AG20443 (cell line): ENCODE data around the gene PRG3.
"Not testable (repeated sequence)": the region's sequence is repeated elsewhere in the genome, so short reads cannot be mapped to it uniquely, and the experiment has no call there.

Experiments
- DNase-seq: peaks from one replicate; pipeline ENCODE4 v3.0.0; 2012; ENCODE audit warnings: low spot score, mixed read lengths

The PRG3 gene

DNA sequence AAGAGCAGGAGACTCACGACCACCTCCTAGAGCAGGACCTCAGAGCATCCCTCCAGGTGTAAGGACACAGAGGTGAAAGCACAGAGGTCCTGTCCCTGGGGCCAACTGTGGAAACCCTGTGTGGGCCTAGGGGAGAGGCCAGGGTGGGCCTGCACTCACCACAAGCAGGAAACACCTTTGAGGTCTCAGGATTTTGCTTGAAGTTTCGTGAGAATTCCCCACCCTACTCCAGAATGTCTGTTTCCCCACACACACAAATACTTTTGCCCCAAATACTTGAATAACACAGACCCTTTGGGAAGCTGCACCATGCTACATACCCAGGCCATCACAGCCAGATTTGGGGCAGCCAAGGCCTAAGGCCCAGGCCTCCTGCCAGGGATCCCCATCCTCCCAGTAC is 27.8 kb upstream of the PRG3 start:
- no peak for DNase-seq

DNA sequence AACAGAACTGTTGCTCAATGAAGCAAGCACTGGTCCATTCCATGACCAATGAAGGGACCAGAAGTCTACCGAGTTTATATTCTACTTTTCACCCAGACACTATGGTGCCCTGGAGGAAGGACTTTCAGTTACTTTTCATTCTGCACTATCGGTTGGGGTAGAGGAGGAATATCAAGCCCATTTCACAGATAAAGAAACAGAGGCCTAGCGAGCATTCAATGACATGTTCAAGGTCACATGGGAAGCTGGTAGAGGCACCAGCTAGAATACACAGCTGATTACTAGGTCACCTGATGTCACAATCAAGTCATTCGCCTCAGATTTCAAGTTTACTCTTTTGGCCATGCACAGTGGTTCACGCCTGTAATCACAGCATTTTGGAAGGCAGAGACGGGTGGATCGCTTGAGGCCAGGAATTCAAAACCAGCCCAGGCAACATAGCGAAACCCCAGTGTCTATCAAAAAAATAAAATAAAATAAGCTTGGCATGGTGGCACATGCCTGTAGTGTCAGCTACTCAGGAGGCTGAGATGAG is 27.1 kb upstream of the PRG3 start:
- DNase-seq, result no peak

DNA sequence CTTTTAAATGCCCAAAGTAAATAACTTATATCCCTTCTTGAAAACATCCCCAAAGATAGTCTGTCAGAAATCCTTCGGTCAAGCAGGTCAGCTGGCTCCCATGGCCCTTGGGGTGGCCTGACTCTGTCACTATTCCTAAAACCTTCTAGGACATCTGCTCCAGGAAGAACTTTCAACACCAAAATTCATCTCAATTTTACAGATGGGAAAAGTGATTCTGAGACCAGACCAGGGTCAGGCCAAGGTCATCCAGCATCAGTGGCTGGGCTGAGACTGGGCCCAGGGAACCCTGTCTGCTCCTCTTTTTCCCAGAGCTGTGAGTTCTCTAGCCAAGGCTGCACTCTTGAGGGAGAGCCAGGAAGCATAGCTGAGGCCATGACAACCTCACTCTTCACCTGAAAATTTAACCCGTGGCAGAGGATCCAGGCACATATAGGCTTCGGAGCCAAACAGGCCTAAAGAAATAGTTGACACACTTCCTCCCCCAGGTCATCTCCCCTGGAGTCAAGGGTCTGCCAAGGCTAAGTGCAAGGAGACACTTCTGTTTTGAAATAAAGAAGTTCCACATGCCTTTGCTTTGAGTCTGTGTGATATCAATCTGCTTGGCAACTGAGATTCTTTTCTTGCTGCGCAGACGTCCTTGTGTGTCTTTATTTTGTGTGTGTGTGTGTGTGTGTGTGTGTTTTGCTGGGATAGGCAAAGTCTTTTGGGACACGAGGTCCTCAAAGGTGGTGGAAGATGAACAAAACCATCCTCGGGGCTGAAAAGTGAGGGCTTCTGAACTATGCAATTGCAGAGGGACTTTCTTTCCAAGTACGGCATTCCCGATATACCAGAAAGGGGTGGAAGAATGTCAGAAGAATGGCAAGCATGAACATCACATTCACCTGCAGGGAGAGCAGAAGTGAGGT is 26.3 kb upstream of the PRG3 start:
- DNase-seq, result no peak

DNA sequence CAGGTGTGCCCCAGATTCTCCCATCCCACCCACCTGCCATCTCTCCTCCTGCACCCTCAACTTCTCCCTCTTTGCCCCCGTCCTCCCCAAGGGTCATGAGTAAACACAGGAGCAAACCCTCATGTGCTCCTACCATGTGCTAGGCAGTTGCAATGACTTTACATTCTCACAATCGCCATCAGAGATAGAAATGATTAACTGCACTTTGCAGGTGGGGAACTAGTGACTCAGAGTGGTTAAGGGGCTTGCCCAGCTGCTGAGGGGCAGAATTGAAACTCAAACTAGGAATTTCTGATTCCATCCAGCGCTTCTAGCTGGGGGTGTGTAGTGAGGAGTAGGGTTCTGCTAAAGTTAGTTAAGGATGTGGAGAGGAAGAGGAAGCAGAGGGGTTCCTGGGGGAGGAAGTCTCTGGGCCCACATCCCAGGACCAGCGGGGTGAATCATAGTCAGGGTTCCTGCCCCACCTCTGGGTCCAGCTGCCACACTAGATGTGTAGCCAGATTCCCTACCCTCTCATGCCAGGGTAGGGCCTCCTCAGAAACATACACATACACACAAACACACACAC is 25.5 kb upstream of the PRG3 start:
- no peak for DNase-seq

DNA sequence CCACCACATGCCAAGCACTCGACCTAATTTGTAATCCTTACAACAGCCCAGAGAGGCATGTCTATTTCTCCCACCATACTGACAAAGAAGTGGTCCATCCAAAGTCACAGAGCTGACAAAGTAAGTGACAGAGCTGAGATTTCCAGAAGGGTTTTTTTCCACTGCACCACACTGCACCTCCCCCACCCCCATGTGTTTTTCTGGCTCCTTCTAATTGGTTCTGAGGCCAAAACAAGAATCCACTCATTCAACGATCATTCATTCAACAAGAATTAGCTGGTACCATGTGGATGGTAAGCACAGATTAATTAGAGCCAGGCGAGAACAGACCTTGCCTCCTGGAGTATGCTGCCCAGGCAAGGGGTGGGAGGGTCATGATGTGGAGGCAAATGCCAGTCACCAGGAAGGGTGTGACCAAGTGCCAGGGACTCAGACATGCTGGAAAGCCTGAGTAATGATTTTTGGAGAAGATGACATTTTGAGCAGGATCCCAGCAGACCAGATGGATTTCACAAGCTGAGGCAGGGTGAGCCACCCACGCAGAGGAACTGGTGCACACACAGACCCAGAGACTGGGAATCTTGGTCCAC is 24.4 kb upstream of the PRG3 start:
- DNase-seq, result peak; percentile 24

DNA sequence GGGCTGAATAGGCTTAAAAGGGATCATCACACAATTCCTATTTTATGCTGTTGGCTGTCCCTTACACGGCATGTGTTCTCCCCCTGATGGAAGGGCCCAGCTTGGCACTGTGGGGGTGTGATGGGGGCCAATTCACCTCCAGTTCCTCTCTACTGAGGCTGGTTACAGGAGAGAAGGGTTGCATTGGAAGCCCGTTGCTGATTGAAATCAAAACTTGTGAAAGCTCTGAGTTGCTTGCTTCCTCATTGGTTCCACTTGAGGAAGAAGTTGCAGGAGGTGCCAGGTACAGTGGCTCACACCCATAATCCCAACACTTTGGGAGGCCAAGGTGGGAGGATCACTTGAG is 22.8 kb upstream of the PRG3 start:
- no peak for DNase-seq

DNA sequence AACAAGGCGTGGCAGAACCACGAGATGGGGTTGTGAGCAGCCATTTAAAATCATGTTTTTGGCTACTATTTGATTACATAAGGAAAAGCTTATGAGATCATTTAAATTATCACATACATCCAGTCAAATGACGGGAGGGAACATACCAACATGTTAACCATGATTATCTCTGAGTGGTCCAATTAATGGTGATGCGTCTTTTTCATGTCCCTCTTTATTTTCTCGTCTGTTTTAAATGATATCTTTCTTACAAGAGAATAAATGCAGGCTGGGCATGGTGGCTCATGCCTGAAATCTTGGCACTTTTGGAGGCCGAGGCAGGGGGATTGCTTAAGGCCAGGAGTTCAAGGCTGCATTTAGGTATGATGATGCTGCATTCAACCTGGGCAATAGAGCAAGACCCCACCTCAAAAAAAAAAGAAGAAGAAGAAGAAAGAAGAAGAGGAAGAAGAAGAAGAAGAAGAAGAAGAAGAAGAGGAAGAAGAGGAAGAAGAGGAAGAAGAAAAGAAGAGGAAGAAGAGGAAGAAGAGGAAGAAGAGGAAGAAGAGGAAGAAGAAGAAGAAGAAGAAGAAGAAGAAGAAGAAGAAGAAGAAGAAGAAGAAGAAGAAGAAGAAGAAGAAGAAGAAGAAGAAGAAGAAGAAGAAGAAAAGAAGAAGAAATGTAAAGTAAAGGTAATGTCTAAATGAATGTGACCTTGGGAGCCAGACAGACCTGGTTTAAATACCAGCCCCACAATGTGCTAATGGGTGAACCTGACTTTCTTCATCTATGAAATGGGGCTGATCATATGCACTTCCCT is 22.3 kb upstream of the PRG3 start:
- not testable (repeated sequence) for DNase-seq

DNA sequence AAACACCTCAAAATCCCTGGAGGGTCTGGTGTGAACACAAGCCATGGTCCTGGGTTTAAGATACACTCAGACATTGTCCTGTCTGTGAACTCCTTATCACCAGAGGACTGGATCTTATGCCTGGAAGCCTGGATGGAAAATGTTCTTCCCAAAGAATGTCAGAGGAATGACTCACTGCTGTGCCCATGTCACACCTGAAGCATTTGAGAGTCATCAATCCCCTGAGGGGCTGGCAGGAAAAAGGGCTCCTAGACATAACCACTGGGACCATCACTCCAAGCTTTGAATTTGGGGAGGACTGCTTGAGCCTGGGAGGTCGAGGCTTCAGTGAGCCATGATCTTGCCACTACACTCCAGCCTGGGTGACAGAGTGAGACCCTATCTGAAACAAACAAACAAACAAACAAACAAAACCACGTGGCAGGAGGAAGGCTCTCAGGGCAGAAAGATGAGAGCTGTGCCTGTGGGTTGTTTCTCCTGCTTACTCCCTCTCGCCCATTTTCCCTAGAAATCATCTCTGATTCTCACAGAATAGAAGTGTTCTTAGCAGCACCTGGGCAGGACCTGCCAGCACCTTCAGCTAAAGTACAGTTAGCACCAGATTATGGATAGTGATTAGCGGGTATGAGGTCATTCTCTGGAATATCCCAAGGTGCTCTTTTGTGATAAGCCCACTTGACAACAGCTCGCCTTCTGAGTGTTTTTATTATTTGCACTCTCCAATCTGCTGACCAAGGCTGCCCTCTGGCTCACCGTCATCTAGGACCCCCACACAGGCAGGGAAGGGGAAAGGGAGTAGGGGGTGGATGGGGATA is 21.4 kb upstream of the PRG3 start:
- DNase-seq, result no peak

DNA sequence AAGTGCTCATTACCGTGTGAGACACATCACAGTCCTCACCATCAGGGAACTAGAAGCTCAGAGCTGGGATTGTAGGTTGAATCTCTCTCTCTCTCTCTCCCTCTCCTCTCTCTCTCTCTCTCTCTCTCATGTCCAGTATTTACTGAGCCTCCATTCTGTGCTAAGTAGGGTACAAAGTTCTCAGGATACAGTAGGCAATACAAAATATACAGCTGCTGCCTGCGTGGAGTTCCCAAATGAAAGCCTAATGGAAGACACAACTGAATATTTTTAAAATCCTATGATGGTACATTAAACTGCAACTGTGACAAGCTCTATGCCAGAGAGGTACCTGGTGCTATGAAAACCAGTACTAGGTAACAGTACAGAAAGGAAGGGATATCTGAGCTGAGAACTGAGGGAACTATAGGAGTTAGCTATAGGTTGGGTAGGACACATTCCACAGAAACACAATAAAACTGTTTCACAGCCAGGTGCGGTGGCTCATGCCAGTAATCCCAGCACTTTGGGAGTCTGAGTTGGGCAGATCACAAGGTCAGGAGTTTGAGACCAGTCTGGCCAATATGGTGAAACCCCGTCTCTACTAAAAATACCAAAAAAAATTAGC is 19.1 kb upstream of the PRG3 start:
- DNase-seq, result no peak

DNA sequence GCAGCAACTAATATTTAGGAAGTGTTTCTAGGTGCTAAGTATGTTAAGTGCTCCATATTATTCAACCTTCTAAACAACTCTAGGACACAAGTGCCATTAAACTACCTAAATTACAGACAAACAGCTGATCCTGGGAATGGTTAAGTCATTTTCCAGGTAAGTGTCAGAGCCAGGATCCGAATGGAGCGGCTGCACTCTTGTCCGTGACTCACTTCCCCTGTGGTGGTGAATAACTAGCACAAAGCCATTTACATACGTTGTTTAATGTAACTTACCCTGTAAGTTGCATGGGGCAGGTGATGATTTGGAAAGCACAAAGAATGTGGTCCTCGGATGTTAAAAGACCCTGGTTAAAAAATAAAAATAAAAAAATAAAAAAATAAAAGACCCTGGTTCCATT is 18.3 kb upstream of the PRG3 start:
- DNase-seq, result no peak

DNA sequence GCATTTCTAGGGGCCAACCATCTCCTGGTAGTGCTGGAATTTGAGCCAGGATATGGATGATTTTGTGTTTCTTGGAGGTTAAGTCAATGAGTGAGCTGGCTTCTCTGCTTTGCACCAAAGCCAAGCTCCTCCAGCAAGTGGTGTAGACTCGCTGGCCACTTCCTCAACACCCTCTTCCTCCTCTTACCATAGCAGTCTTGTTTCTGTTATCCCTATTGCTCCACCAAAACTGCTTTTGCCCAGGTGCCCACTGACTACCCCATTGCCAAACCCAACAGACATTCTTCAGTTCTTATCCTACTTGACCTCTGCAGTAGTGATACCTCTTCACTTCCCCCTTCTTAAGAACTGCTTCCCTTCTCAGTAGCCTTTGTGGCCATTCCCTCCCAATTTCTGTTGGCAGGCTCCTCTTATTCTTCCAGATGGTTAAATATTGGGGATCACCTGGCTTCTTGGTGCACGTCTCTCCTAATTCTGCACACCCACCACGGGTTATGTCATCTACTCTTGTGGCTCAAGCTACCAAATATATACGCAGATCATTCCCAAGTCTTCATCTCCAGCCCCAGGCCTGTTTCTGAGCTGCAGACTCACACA is 16.5 kb upstream of the PRG3 start:
- no peak for DNase-seq

DNA sequence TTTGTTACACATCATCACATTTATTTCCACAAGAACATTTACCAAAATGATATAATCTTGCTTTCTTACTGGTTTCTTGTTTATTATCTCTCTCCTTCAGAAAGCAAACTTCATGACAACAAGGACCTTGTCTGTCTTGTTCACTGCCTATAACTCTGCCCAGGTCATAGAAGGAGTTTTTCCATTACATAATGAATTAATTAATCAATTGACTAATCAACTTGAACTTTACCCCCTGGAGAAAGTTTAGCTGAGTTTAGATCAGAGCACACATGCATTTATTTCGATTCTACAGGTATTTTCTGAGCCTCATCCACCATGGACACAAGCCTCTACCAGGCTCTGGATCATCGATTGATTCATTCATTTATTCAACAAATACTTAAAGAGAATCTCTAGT is 15.8 kb upstream of the PRG3 start:
- no peak for DNase-seq

DNA sequence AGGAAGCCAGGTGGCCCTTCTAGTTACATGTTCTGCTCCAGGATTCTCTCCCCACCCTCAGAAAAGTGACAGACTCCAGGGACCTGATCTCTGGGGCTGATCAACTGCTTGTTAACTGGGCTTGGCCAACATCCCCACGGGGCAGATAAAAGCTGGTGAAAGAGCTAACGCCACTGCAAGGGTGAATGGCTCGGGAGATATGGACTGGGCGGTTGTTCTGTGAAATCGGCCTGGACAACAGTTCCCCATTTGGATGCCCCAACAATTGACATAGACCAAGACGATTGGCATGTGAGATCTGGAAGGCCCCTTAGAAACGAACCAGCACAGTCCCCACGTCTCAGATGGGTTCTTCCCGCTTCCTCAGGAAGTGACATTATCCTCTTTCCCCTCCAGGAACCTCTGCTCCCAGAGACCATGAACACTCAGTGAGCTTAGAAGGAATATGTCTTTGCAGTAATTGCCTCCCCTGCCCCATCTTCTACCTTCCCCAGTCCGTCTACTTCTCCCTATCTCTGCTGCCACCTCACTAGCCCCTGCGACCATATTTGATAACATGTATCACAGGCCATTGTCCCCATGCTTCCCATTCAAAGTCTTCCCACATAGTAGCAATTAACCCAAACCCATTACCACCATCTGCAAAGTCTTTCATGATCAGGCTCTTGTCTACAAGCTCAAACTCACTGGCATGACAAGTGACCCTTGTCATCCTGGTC is 15.1 kb upstream of the PRG3 start:
- DNase-seq, result no peak

DNA sequence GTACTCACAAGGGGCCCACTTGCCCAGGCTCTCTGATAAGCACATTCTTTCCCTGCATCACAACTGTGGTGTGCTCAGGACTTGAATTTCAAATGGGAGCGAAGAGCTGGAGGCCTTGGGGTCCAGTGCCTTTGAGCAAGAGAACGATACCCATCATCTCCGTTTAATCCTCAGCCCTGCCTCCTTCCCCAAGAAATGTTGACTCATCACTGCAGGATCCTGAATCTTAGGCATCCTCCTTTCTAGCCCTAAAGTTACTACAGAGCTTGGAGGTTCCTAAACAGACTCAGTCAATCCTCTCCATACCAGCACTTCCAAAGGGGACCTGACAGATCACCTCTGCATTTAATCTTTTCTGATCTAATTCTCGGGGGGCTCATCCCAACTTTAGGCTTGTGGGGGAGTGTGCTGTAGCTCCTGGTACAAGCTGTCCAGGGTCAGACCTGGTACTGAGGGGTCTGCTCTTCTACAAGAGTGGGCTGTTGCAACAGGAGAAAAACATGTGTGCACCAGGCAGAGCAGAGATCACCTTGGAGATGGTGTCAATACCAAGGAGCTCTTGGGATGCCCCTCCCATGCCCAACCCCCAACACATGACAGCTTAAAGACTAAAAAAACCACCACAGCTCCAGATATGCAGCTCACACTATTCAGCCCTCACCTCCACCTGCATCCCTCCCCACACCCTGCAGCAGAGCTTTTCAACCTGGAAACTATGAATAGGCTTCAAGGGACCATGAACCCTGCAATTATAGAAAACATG is 13.4 kb upstream of the PRG3 start:
- no peak for DNase-seq

DNA sequence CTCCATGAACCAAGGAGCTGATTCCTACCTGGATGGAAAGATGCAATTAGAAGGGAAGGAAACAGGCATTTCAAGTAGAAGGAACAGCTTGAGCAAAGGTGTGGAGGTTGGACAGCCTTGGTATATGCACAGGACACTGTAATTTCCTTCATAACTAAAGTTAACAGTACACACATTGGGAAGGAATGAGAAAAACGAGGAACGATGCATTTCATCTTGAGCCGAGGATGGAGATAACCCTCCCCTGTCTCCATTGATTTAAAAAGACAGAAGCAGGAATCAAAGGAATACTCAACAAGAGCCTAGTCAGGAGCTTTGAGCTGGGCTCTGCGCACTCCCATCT is 11.8 kb upstream of the PRG3 start:
- no peak for DNase-seq

DNA sequence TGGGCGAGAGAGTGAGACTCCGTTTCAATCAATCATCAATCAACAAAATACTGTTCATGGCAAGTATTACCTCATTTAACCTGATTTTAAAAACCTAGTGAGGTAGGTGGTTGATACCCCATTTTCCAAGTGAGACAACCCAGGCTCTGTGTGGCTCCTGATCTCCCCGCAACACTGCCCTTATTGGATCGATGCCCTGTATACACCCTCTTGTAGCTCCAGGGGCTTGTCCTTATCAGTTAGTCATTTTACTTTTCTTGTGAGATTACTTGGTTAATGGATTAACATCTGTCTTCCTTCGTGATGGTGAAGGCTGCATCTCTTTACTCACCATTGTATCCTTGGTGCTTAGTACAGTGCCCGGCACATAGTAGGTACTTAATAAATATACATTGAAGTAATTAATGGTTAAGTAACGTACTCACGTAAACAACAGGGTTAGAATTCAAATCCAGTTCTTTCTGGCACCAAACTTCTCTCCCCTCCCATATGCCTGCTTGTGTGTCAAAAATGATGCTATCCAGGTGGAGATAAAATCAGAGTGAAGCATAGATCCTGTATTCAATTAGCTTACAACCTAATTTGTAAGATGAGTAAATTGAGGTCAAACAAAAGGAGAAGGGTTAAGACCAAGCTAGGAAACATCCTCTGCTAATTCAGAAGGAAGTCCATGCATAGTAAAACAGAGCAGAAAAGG is 11.3 kb upstream of the PRG3 start:
- no peak for DNase-seq

DNA sequence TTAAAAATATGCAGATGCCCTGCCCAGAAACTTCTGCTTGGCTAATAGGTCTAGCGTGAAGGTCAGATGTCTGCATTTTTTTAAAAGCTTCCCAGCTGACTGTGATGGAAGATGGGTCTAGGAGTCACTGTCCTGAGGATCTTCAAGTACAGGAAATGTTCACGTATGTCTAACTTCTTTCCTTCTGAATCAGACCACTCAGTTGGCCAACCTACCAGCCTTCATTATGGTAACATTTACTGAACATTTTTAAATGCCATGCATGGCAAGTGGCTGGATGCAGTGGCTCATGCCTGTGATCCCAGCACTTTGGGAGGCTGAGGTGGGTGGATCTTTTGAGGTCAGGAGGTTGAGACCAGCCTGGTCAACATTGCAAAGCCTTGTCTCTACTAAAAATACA is 10.6 kb upstream of the PRG3 start:
- no peak for DNase-seq

DNA sequence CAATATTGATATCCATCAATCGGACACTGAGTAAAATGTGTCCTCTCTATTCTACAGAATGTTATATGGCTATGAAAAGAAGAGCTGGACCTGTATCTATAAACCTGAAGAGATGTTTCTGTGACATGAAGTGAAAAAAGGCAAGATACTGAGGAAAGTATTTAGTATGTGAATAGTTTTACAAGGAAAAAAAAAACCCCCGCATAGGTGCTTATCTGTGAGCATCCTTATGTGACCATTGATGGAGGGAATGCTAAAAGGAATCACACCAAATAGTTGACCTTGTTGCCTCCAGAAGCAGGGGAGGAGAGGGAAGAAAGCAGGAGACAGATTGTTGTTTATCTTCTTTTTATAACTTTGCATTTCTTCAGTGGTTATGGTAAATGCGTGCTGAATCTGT is 10.2 kb upstream of the PRG3 start:
- no peak for DNase-seq

DNA sequence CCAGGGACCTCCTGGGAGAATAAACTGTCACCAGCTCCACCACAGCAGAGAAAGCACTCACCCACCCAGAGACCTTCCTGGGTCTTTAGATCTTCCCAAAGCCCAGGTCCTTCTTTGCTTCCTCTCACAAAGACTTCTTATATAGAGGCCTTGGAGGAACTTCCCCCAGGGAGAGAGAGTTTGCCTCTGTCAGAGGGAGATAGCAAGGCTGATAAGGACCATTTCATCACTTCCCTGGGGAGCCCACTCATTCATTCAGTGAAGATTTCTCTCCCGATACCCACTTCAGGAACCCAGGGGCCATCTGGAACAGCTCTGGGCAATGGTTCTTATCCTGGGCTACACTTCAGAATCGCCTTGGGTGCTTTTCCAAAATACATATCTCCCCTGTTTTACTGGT is 9.6 kb upstream of the PRG3 start, which contains the start of gene PRG2:
PRG2 (minus strand) TSS at position 116 of the 400 bp plus-strand sequence. CDS start 706 bp downstream, outside the sequence.
- no peak for DNase-seq
